Upper lobe of left lung (tissue), 4 donors: ENCODE results near the gene SGCD.

Source experiments
- CTCF ChIP-seq, 6 experiments: fragments of 450-650 bp in 4 of 6; fragments of 200-600 bp in 2 of 6; sonication (generic) in 2 of 6; IDR thresholded peaks; one replicate each; pipeline ENCODE4 v1.5.1; 2016 to 2019; ENCODE audit warnings: antibody characterized with exemption in 6 of 6
- EP300 ChIP-seq, 4 donors: sonication (generic); formaldehyde crosslinking; IDR thresholded peaks; one replicate each; pipeline ENCODE4 v1.5.1; 2017; ENCODE audit warnings: antibody characterized with exemption in 4 of 4, control low read depth in 2 of 4
- POLR2A ChIP-seq, 4 donors: fragments of 450-650 bp; IDR thresholded peaks; one replicate each; pipeline ENCODE4 v1.5.1; 2016 to 2017; ENCODE audit warnings: antibody characterized with exemption in 4 of 4, mild to moderate bottlenecking in 2 of 4
- POLR2AphosphoS5 ChIP-seq, 2 donors: sonication (generic); formaldehyde crosslinking; IDR thresholded peaks; one replicate each; pipeline ENCODE4 v1.5.1; 2017; ENCODE audit warnings: antibody characterized with exemption in 2 of 2

- TF ChIP-seq CTCF (IDR thresholded peaks at IDR 0.05) (no peak), POLR2AphosphoS5 (IDR thresholded peaks at IDR 0.05) (no peak), POLR2A (IDR thresholded peaks at IDR 0.05) (no peak), EP300 (IDR thresholded peaks at IDR 0.05) (no peak)
Observed at GRCh38 chr5:156527611-156528010, 200.6 kb downstream of the SGCD start.
